Endothelial cell of umbilical vein (primary cell): Measurements from ENCODE around the gene TMSB10. TPM values are rescaled to one million over a fixed set of nuclear protein-coding genes. Genes with fewer than 3 reads are reported as not detected.
"Not testable (repeated sequence)": the region's sequence is repeated elsewhere in the genome, so short reads cannot be mapped to it uniquely, and the experiment has no call there.

Experiments used
- BruUV-seq: library from RNA; stranded (reverse); fragments of 400-500 nt; replicated peaks from 2 replicates; lab custom pipeline; 2021; lab: Mats Ljungman, UMichigan
- CTCF ChIA-PET: fragments of 300-600, 350-600 bp; sonication (Branson Sonifier 250); formaldehyde crosslinking; loops from one replicate; lab custom pipeline; 2021; ENCODE audit warnings: antibody characterized with exemption, inconsistent platforms; lab: Charles Lee
- POLR2A ChIA-PET: fragments of 300-600, 350-600 bp; sonication (Branson Sonifier 250); formaldehyde crosslinking; loops from one replicate; lab custom pipeline; 2021; ENCODE audit warnings: antibody characterized with exemption, inconsistent platforms; lab: Charles Lee
- DNase-seq: peaks from one replicate; pipeline ENCODE4 v3.0.0-alpha.2; 2011; ENCODE audit warnings: low read depth, low spot score
- FAIRE-seq: peaks from 2 replicates; lab custom pipeline; 2011; peaks lifted over from hg19 to GRCh38; lab: Jason Lieb, UNC
- H2AFZ ChIP-seq: 2 replicates; pipeline ENCODE4 v1.6.0; 2012; ENCODE audit warnings: low read depth, low read length, control low read depth, inconsistent platforms
- H3K27ac ChIP-seq: 2 replicates; pipeline ENCODE4 v1.5.1; 2011; ENCODE audit warnings: low read depth, mild to moderate bottlenecking, control low read depth, low read length, moderate library complexity; ENCODE audit not compliant: insufficient read depth
- H3K27me3 ChIP-seq, 2 experiments: 2 replicates each; pipeline versions ENCODE4 v1.6.0 to v1.6.1; 2011; ENCODE audit warnings: low read length in 2 of 2, mixed read lengths in 1 of 2; ENCODE audit not compliant: control insufficient read depth in 2 of 2, insufficient read depth in 2 of 2
- H3K36me3 ChIP-seq, 2 experiments: 2 replicates in 1 of 2; 3 replicates in 1 of 2; pipeline ENCODE4 v1.5.1; 2011; ENCODE audit warnings: low read length in 2 of 2, mild to moderate bottlenecking in 1 of 2, moderate library complexity in 1 of 2; ENCODE audit not compliant: control insufficient read depth in 2 of 2, insufficient read depth in 2 of 2; ENCODE audit errors: extremely low read depth in 1 of 2
- H3K4me1 ChIP-seq: 3 replicates; pipeline ENCODE4 v1.5.1; 2011; ENCODE audit warnings: mild to moderate bottlenecking, low read length; ENCODE audit not compliant: control insufficient read depth, insufficient read depth; ENCODE audit errors: extremely low read depth
- H3K4me2 ChIP-seq: 2 replicates; pipeline ENCODE4 v1.6.1; 2011; ENCODE audit warnings: low read length, control low read depth, mixed read lengths; ENCODE audit not compliant: insufficient read depth
- H3K4me3 ChIP-seq, 3 experiments: fragments of 200-600 bp in 1 of 3; sonication (generic), shearing (Covaris generic) in 1 of 3; replicated peaks in 1 of 3; 2 replicates each; pipeline ENCODE4 v1.5.1; 2011 to 2016; ENCODE audit warnings: control low read depth in 3 of 3, low read length in 3 of 3, mild to moderate bottlenecking in 2 of 3, inconsistent platforms in 1 of 3, low read depth in 1 of 3, moderate library complexity in 1 of 3; ENCODE audit not compliant: insufficient read depth in 1 of 3
- H3K79me2 ChIP-seq: 2 replicates; pipeline ENCODE4 v1.6.0; 2012; ENCODE audit warnings: low read length, inconsistent platforms; ENCODE audit not compliant: control insufficient read depth, insufficient read depth
- H3K9ac ChIP-seq: replicated peaks from 2 replicates; pipeline ENCODE3; 2011; ENCODE audit warnings: low read length, control low read depth; ENCODE audit not compliant: insufficient read depth; ENCODE audit errors: extremely low read depth
- H3K9me1 ChIP-seq: replicated peaks from 3 replicates; pipeline ENCODE4 v1.6.0; 2011; ENCODE audit warnings: mild to moderate bottlenecking, low read length; ENCODE audit not compliant: control insufficient read depth, insufficient read depth; ENCODE audit errors: extremely low read depth
- H3K9me3 ChIP-seq: replicated peaks from 2 replicates; pipeline ENCODE4 v1.5.1; 2012; ENCODE audit warnings: low read length, inconsistent platforms; ENCODE audit not compliant: control insufficient read depth, insufficient read depth
- H4K20me1 ChIP-seq: replicated peaks from 2 replicates; pipeline ENCODE3; 2011; ENCODE audit warnings: mild to moderate bottlenecking, low read length; ENCODE audit not compliant: control insufficient read depth, insufficient read depth; ENCODE audit errors: extremely low read depth
- EZH2 ChIP-seq: IDR thresholded peaks from 2 replicates; pipeline ENCODE4 v1.6.1; 2012; ENCODE audit warnings: borderline replicate concordance, low read depth, mild to moderate bottlenecking, moderate library complexity, low read length, inconsistent platforms; ENCODE audit not compliant: severe bottlenecking
- FOS ChIP-seq: IDR thresholded peaks from 2 replicates; pipeline ENCODE4 v1.6.1; 2011; ENCODE audit warnings: mild to moderate bottlenecking, low read length, moderate library complexity, borderline replicate concordance; ENCODE audit not compliant: insufficient read depth
- GATA2 ChIP-seq: IDR thresholded peaks from 2 replicates; pipeline ENCODE4 v1.7.0; 2011; ENCODE audit warnings: low read depth, mild to moderate bottlenecking, moderate library complexity, mixed read lengths, low read length; ENCODE audit not compliant: insufficient read length, insufficient read depth
- JUN ChIP-seq: IDR thresholded peaks from 2 replicates; pipeline ENCODE4 v1.6.1; 2011; ENCODE audit warnings: borderline replicate concordance, low read depth; ENCODE audit not compliant: insufficient read length, insufficient read depth
- MYC ChIP-seq: IDR thresholded peaks from one replicate; pipeline ENCODE4 v1.6.1; 2011; ENCODE audit warnings: mild to moderate bottlenecking, low read depth, low read length
- POLR2A ChIP-seq: IDR thresholded peaks from 2 replicates; pipeline ENCODE4 v1.6.1; 2012; ENCODE audit warnings: low read depth, mild to moderate bottlenecking, control low read depth, low read length
- POLR2AphosphoS5 ChIP-seq: IDR thresholded peaks from 2 replicates; pipeline ENCODE4 v1.6.1; 2012; ENCODE audit warnings: low read depth, mild to moderate bottlenecking, control low read depth, low read length, moderate library complexity; ENCODE audit not compliant: insufficient read depth
- dilution Hi-C: fragments of 300-500 bp; cut with MboI; formaldehyde crosslinking; loops from one replicate; pipeline ENCODE4 v1.15.0; 2019; ENCODE audit warnings: low sequenced_read_pairs; ENCODE audit not compliant: extremely low pct_ligation_motif_present
- intact Hi-C: fragments of 100-400 bp; cut with micrococcal nuclease; formaldehyde crosslinking; loops from one replicate; pipeline ENCODE4 v1.10.0; 2022
- polyA plus RNA-seq, 4 experiments: library from polyadenylated mRNA; depleted of rRNA in 3 of 4; stranded (reverse) in 3 of 4; unstranded in 1 of 4; fragments of >200 nt; gene quantifications; 2 replicates each; pipeline versions ENCODE4 v1.2.1 to v1.2.3, GENCODE V29; 2011 to 2012; ENCODE audit warnings: missing spikeins in 1 of 4
- total RNA-seq: library from RNA; stranded (reverse); gene quantifications from 2 replicates; pipeline ENCODE4 v1.2.3, GENCODE V29; 2021
- TF ChIP-seq, protein P1 (sequence below): IDR thresholded peaks from 2 replicates; pipeline ENCODE4 v1.6.1; 2011; ENCODE audit not compliant: insufficient read depth, insufficient read length
- TF ChIP-seq, protein P2 (sequence below), 2 donors: IDR thresholded peaks; 1 replicate in 1 of 2; 2 replicates in 1 of 2; pipeline ENCODE4 v1.5.1; 2011; ENCODE audit warnings: low read length in 2 of 2, mild to moderate bottlenecking in 2 of 2, moderate library complexity in 2 of 2, control low read depth in 1 of 2, inconsistent platforms in 1 of 2, low read depth in 1 of 2; ENCODE audit not compliant: insufficient read depth in 1 of 2; ENCODE audit errors: extremely low read depth in 1 of 2

Gene TMSB10
- total and polyA plus RNA-seq, 2 donors (not counting 3 experiments of a cell fraction or from before 2014, with no cell fraction given), result 2,774 to 4,015 TPM

DNA sequence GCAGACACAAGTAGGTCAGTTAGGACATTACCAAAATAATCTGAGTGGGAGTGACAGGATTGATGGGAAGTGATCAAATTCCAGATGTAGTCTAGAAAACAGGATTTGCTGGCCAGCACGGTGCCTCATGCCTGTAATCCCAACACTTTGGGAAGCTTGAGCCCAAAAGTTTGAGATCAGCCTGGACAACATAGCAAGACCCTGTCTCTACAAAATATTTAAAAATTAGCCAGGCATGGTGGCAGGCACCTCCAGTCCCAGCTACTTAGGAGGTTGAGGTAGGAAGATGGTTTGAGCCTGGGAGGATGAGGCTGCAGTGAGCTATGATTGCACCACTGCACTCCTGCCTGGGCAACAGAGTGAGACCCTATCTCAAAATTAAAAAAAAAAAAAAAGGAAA is 29.8 kb upstream of the TMSB10 start:
- POLR2A ChIA-PET, H4K20me1 ChIP-seq, CTCF ChIA-PET, H3K4me2 ChIP-seq, FAIRE-seq, H3K4me1 ChIP-seq, H3K9me3 ChIP-seq, intact Hi-C loops, H2AFZ ChIP-seq, H3K9ac ChIP-seq, DNase-seq, BruUV-seq, H3K4me3 ChIP-seq, H3K9me1 ChIP-seq, dilution Hi-C loops, H3K36me3 ChIP-seq, H3K27ac ChIP-seq, H3K79me2 ChIP-seq: not testable (repeated sequence)
- H3K27me3 ChIP-seq, result peaks cover 25 to 33% of the 10 kb centered on the region in 2 experiments

DNA sequence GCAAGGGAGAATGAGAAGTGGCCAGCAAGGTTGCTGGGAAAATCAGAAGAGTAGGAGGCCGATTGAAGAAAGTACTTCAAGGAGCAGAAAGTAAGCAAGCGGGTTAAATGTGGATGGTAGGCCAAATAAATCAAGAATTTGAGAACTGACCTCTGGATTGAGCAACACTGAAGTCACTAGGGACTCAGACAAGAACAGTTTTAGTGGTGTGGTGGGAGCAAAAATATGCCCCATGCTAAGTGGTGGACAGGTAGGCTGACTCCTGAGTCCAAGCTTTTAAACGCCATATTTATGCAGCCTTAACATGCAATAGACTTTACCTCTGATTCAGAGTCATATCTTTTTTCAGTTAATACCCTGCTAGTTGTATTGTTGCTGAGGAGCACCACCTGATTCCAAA is 29.1 kb upstream of the TMSB10 start:
- FAIRE-seq, result no peak
- no TSS peak for BruUV-seq
- POLR2A ChIA-PET, result no interaction called here

More for the DNA sequence above, 29.1 kb upstream of the TMSB10 start:
- Histone ChIP-seq H3K9ac (no peak overlapping the region), H3K4me3 (no peak overlapping the region), H3K79me2 (no peaks in the 10 kb centered on the region), H2AFZ (no peak overlapping the region), H3K36me3 (no peaks in the 10 kb centered on the region), H3K27me3 (peaks cover 30 to 39% of the 10 kb centered on the region in 2 experiments), H3K4me2 (no peak overlapping the region), H3K27ac (no peak overlapping the region), H4K20me1 (no peaks in the 10 kb centered on the region), H3K4me1 (peaks cover 10% of the 10 kb centered on the region), H3K9me1 (no peaks in the 10 kb centered on the region), H3K9me3 (no peaks in the 10 kb centered on the region)
- CTCF ChIA-PET, result interaction anchor here (2.4 kb wide), 1 partner anchor 50 kb away, joined by 8 read pairs; no protein-coding TSS in a partner anchor
- dilution Hi-C loops (no loop called here), intact Hi-C loops (no loop called here)
- TF ChIP-seq GATA2, result no peak
- no peak for TF ChIP-seq POLR2AphosphoS5
- TF ChIP-seq, protein P1, sequence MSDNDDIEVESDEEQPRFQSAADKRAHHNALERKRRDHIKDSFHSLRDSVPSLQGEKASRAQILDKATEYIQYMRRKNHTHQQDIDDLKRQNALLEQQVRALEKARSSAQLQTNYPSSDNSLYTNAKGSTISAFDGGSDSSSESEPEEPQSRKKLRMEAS, result no peak
- no peak for TF ChIP-seq FOS
- TF ChIP-seq, protein P2, sequence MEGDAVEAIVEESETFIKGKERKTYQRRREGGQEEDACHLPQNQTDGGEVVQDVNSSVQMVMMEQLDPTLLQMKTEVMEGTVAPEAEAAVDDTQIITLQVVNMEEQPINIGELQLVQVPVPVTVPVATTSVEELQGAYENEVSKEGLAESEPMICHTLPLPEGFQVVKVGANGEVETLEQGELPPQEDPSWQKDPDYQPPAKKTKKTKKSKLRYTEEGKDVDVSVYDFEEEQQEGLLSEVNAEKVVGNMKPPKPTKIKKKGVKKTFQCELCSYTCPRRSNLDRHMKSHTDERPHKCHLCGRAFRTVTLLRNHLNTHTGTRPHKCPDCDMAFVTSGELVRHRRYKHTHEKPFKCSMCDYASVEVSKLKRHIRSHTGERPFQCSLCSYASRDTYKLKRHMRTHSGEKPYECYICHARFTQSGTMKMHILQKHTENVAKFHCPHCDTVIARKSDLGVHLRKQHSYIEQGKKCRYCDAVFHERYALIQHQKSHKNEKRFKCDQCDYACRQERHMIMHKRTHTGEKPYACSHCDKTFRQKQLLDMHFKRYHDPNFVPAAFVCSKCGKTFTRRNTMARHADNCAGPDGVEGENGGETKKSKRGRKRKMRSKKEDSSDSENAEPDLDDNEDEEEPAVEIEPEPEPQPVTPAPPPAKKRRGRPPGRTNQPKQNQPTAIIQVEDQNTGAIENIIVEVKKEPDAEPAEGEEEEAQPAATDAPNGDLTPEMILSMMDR (IDR thresholded peaks at IDR 0.05; ENCODE audit: extremely low read depth in 1 of 2, insufficient read depth in 1 of 2, low read depth in 1 of 2, low read length in 2 of 2), result no peak
- TF ChIP-seq POLR2A, result no peak
- TF ChIP-seq JUN, result no peak
- TF ChIP-seq EZH2, result no peak
- TF ChIP-seq MYC, result no peak
- DNase-seq, result no peak
